Panc1 (cell line): Measurements from ENCODE around the gene MAP3K20.
"Not testable (repeated sequence)": the region's sequence is repeated elsewhere in the genome, so short reads cannot be mapped to it uniquely, and the experiment has no call there.

Source experiments
- CTCF ChIP-seq: fragments of 450-650 bp; IDR thresholded peaks from 2 replicates; pipeline ENCODE4 v1.5.1; 2017; ENCODE audit warnings: mild to moderate bottlenecking
- POLR2AphosphoS5 ChIP-seq: IDR thresholded peaks from 2 replicates; pipeline ENCODE4 v1.6.1; 2012; ENCODE audit warnings: mild to moderate bottlenecking, low read depth, low read length, moderate library complexity
- SIN3A ChIP-seq: IDR thresholded peaks from 2 replicates; pipeline ENCODE4 v1.6.1; 2012; ENCODE audit warnings: low read depth, mild to moderate bottlenecking, low read length, moderate library complexity, borderline replicate concordance; ENCODE audit not compliant: insufficient read depth

GRCh38 chr2:173309370-173309769, 233.7 kb downstream of the MAP3K20 start:
- TF ChIP-seq CTCF, POLR2AphosphoS5, SIN3A: not testable (repeated sequence)
